Measurements from ENCODE around the gene RPL35. TPM values are rescaled to one million over a fixed set of nuclear protein-coding genes. Genes with fewer than 3 reads are reported as not detected.

Gene RPL35
- total and polyA plus RNA-seq, 9 donors, result 752 to 7,796 (median 2,205) TPM

DNA sequence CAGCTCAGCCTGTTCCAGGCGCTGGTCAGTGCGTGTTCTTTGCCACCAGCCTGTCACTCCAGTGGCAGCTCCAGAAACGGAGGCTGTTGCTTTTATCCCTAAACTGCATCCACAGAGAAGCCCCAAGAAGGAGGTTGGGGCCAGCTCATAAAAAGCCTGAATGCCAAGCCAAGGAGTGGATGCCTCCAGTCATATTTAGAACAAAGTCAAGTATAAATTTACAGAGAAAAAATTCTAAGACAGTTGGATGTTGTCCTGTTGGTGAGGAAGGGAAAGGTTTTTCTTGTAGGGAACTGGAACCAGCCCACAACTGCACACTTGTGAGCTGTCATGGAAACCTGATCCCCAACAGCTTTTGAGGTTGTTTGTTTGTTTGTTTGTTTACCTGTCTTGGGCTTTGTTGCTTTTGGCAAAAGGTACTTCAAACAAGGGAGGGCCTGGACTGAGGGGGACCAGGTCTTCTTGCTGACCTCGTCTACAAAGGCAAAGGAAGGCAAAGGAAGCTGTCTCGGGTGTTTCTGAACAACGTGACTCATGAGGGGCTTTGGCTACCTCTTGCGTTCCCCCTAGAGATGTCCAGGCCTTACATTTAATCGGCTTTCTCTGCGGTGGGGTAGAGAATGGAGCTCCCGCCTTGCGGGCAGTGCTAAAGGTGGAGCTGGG lies 48.1 kb downstream of the RPL35 start:
- Histone ChIP-seq H3K4me3 (no peak overlapping the region), H3K9me3 (no peaks in the 10 kb centered on the region), H3K27ac (no peak overlapping the region), H3K36me3 (no peaks in the 10 kb centered on the region), H3K27me3 (no peaks in the 10 kb centered on the region), H3K4me1 (ENCODE audit: insufficient read depth) (no peaks in the 10 kb centered on the region)
- 67 to 86% (median 83%) methylated on average over 11 of the region's 11 CpGs for WGBS, 3 donors
- intact Hi-C loops (cut with DNase I), result no loop called here
- TF ChIP-seq, protein P1, sequence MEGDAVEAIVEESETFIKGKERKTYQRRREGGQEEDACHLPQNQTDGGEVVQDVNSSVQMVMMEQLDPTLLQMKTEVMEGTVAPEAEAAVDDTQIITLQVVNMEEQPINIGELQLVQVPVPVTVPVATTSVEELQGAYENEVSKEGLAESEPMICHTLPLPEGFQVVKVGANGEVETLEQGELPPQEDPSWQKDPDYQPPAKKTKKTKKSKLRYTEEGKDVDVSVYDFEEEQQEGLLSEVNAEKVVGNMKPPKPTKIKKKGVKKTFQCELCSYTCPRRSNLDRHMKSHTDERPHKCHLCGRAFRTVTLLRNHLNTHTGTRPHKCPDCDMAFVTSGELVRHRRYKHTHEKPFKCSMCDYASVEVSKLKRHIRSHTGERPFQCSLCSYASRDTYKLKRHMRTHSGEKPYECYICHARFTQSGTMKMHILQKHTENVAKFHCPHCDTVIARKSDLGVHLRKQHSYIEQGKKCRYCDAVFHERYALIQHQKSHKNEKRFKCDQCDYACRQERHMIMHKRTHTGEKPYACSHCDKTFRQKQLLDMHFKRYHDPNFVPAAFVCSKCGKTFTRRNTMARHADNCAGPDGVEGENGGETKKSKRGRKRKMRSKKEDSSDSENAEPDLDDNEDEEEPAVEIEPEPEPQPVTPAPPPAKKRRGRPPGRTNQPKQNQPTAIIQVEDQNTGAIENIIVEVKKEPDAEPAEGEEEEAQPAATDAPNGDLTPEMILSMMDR (IDR thresholded peaks at IDR 0.05), result no peak
- no peak for TF ChIP-seq POLR2A (IDR thresholded peaks at IDR 0.05)
- no peak for TF ChIP-seq EP300 (IDR thresholded peaks at IDR 0.05)
- no peak for DNase-seq

- DNase-seq, result no peak
- no peak overlapping the region for H3K4me3 ChIP-seq
- H3K27me3 ChIP-seq, result no peaks in the 10 kb centered on the region
- no peaks in the 10 kb centered on the region for H3K4me1 ChIP-seq (ENCODE audit: insufficient read depth)
- H3K27ac ChIP-seq, result no peak overlapping the region
- WGBS, 3 donors, result 86 to 97% (median 95%) methylated on average over 7 of the region's 7 CpGs
- TF ChIP-seq, protein P1 (IDR thresholded peaks at IDR 0.05), result no peak
- TF ChIP-seq EP300 (IDR thresholded peaks at IDR 0.05), result no peak
- no peak for TF ChIP-seq POLR2A (IDR thresholded peaks at IDR 0.05)
- H3K9me3 ChIP-seq, result no peaks in the 10 kb centered on the region
- intact Hi-C loops (cut with DNase I), result no loop called here
- no peaks in the 10 kb centered on the region for H3K36me3 ChIP-seq
Observed at GRCh38 chr9:124813041-124813440, 48.7 kb downstream of the RPL35 start.

GRCh38 chr9:124812441-124812876 lies 49.3 kb downstream of the RPL35 start:
- WGBS, 3 donors, result 41 to 54% (median 52%) methylated on average over 6 of the region's 6 CpGs
- no peak overlapping the region for H3K27ac ChIP-seq
- no peak overlapping the region for H3K4me3 ChIP-seq
- intact Hi-C loops (cut with DNase I), result no loop called here
- TF ChIP-seq POLR2A (IDR thresholded peaks at IDR 0.05), result no peak
- no peaks in the 10 kb centered on the region for H3K27me3 ChIP-seq
- H3K9me3 ChIP-seq, result no peaks in the 10 kb centered on the region
- DNase-seq, result peak in 2 of 5 donors; percentile 73 to 74
- no peaks in the 10 kb centered on the region for H3K36me3 ChIP-seq
- no peaks in the 10 kb centered on the region for H3K4me1 ChIP-seq (ENCODE audit: insufficient read depth)

- Histone ChIP-seq H3K27me3 (no peaks in the 10 kb centered on the region), H3K36me3 (no peaks in the 10 kb centered on the region), H3K4me1 (ENCODE audit: insufficient read depth) (no peaks in the 10 kb centered on the region), H3K9me3 (no peaks in the 10 kb centered on the region), H3K27ac (no peak overlapping the region), H3K4me3 (no peak overlapping the region)
- TF ChIP-seq POLR2A (IDR thresholded peaks at IDR 0.05) (no peak), EP300 (IDR thresholded peaks at IDR 0.05) (no peak)
- TF ChIP-seq, protein P1 (IDR thresholded peaks at IDR 0.05), result no peak
- DNase-seq, result no peak
- intact Hi-C loops (cut with DNase I), result no loop called here
- WGBS, 3 donors, result 71 to 76% (median 73%) methylated on average over 12 of the region's 12 CpGs
Observed at GRCh38 chr9:124810663-124811355, 50.9 kb downstream of the RPL35 start.

Data from ovary (tissue), 9 donors.